ENCODE results near the gene ARPC1B.
A peak's percentile ranks its signal among the peaks of the same experiment; 100 is the strongest.
"Not testable (repeated sequence)": the region's sequence is repeated elsewhere in the genome, so short reads cannot be mapped to it uniquely, and the experiment has no call there.

Gene ARPC1B

DNA sequence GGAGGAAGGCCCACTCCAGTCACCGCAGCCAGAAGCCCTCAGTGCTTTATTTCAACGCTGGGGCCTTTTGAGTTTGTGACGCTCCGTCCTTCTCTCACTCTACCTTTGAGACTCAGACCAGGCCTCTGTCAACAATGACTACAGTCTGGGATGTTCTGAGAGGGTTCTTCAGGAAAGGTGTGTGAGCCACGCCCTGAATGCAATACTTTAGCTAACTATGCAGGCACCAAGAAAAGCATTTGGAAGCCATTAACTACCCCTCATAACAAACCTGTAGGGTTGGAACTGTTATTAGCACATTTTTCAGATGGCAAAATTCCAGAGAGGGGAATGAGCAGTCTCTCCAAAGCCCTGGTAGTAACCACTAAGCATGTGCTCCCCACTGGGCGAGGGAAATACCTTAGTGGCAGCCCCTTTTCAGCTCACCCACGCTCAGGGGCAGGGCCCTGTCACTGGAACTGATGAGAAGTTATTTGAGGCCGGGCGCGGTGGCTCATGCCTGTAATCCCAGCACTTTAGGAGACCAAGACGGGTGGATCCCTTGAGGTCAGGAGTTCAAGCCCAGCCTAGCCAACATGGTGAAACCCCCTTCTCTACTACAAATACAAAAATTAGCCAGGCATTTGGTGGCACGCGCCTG lies 5.7 kb upstream of the ARPC1B start:
- no peak for DNase-seq (ENCODE audit: low read depth in 2 of 2)

DNA sequence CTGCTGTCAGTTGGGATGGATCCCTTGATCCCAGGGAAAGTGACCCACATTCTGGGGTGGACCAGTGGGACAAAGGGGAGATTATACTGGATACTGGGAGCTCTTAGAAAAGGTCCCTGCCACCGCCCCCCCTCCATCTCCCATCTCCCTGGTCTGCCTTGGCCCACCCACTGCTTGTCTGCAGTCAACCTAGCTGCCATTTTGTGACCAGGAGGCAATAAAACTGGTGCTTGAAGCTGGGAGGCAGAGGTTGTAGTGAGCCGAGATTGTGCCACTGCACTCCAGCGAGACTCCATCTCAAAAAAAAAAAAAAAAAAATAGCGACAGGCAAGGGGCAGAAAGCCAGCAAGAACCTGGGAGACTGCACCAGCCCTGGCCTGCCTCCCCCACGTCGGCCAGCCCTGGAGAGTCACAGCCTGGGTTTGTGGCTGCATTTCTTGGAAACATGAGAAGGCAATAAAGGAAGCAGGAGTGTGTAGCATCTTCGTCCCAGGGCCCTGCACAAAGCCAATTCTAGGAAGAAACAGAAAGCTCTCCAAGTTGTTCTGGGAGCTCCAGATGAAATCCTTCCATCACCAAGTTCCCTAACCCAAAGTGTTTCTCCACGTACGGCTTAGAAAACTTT lies 4.7 kb upstream of the ARPC1B start:
- no peak for DNase-seq (ENCODE audit: low read depth in 2 of 2)

DNA sequence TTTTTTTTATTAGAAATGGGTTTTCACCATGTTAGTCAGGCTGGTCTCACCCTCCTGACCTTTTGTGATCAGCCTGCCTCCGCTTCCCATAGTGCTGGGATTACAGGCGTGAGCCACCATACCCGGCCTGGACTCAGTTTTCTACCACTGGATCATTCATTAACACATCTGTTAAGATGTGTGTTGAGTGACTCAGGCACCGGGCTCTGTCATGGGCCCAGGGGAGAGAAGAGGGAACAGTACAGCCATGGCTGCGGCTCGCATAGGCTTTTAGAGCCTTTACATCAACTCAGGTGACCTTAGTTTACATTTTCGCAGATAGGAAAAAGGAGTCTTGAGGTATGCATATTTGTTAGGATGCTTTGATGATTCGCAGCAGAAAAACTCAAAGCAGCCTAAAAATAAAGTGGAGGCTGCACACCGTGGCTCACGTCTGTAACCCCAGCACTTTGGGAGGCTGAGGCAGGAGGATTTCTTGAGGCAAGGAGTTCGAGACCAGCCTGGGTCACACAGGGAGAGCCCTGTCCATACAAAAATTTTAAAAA lies 3.1 kb upstream of the ARPC1B start:
- no peak for DNase-seq (ENCODE audit: low read depth in 2 of 2)

DNA sequence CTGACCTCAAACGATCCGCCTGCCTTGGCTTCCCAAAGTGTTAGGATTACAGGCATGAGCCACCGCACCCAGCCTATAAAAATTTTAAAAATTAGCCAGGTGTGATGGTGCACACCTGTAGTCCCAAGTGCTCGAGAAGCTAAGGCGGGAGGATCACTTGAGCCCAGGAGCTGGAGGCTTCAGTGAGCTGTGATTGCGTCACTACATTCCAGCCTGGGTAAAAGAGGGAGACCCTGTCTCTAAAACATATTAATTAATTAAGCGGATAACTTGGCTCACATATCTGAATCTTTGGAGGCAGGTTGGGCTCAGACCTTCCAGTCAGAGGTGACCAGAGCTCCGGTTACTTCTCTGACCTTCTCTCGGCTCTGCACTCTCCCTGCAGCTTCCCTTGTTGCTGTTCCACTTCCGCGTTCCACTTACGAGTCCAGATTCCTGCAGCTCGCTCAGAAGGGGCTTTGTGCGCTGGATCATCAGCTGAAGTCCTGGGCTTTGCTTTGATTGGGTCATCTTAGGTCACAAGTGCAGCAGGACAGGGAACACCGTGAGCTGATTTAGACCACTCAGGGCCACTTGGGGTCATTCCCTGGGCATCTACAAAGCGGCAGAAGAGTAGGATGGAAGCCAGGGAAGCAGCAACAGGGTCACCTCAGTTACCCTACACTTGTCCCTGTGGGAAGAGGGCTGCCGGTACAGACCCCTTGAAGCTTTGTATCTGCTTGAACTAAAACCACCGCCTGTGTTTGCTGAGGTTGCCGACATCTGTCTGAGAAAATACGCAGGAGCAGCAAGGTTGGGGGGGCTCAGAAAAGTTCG lies 2.0 kb upstream of the ARPC1B start:
- no peak for DNase-seq (ENCODE audit: low read depth in 2 of 2)

DNA sequence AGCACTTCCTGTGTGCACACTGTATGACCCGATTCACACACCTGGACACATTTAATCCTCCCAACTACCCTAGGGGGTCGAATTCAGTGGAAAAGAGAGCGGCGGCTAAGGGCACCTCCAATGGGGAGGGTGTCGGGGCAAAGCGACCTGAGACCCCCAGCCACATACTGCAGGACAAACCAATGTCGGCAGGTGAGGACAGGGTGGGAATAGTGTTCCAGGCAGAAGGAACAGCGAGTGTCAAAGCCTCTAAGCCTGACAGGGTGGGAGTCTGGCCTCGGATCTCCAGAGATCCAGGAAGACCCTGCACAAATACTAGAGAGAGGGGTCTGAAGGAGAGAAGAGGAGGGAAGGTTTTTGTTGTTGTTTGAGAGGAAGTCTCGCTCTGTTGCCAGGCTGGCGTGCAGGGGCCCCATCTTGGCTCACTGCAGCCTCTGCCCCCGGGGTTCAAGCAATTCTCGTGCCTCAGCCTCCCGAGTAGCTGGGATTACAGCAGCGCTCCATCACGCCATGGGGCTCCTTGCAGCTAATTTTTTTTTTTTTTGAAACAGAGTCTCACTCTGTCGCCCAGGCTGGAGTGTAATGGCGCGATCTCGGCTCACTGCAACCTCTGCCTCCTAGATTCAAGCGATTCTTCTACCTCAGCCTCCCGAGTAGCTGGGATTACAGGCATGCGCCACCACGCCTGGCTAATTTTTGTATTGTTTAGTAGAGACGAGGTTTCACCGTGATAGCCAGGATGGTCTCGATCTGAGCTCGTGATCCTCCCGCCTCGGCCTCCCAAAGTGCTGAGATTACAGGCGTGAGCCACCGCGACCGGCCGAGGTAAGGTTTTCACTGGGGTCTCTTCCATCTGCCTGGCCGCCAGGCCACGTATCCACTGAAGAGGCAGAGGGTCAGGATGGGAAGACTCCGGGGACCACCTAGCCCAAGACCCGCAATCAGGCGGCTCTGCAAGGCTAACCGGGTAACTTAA lies 1.2 kb upstream of the ARPC1B start:
- no peak for DNase-seq (ENCODE audit: low read depth in 2 of 2)

DNA sequence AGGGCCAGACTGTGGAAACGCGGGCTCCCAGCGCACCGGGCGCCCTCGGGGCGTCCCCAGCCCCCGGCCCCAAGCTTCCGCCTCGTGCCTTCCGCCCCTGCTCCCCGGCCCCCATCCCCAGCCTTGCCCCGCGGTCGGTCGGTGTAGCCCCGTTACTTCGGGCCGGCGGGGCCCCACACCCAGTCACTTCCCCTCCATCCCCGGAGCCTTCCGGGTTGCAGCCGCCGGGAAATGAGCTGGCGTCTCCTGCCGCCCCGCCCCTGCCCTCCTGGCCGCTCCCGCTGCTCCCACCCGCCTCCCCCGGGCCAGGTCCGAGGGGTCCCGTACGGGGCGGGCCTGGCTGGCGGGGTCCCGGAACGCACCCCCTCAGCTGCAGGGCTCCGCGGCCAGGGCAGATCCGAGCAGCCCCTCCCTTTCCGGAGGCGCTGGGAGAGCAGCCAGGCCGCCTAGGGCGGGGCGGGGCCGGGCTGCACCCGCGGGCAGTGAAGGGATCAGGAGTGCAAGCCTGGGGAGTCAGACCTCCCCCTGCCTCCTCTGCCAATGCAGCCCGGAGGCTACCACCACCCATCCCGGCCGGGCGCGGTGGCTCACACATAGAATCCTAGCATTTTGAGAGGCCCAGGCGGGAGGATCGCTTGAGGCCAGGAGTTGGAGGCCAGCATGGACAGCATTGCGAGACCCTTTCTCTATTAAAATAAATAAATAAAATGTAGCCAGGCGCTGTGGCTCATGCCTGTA lies 709 bp downstream of the ARPC1B start:
- DNase-seq (ENCODE audit: low read depth in 2 of 2): peak; percentile 54 to 58

DNA sequence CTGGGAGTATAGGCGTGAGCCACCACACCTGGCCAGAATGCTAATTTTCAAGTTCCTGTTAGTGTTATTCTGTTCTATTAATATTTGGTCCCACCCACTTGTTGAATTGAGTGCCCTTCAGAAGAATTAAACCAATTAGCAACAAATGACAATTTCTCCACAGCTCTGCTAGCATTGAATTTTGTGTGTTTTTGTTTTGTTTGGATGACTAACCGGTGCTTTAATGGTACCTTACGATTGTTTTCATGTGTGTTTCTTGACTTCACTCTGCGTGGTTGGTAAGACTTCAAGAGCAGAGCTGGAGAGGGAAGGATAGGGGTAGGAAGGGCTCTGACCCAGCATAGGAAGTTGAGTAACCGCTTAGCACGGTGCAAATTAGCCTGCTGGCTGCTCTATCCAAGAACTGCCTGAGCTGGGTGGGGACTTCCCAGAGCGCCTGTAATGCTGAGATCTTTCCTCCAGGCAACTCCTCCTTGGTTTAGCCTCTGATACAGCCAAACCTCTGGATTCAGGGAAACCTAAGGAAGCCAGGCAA lies 4.6 kb downstream of the ARPC1B start:
- no peak for DNase-seq (ENCODE audit: low read depth in 2 of 2)

DNA sequence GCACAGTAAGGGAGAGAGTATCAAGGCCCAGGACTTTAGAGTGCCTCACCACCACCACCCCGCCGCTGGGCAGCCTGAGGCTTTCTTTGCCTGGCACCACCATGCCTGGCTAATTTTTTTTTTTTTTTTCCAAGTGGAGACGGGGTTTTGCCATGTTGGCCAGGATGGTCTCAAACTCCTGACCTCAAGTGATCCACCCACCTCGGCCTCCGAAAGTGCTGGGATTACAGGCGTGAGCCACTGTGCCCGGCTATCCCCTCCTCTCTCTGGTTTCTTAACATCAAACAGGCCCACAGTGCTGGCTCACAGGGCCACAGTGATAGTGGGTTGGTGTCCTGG lies 5.1 kb downstream of the ARPC1B start:
- DNase-seq (ENCODE audit: low read depth in 2 of 2): not testable (repeated sequence)

DNA sequence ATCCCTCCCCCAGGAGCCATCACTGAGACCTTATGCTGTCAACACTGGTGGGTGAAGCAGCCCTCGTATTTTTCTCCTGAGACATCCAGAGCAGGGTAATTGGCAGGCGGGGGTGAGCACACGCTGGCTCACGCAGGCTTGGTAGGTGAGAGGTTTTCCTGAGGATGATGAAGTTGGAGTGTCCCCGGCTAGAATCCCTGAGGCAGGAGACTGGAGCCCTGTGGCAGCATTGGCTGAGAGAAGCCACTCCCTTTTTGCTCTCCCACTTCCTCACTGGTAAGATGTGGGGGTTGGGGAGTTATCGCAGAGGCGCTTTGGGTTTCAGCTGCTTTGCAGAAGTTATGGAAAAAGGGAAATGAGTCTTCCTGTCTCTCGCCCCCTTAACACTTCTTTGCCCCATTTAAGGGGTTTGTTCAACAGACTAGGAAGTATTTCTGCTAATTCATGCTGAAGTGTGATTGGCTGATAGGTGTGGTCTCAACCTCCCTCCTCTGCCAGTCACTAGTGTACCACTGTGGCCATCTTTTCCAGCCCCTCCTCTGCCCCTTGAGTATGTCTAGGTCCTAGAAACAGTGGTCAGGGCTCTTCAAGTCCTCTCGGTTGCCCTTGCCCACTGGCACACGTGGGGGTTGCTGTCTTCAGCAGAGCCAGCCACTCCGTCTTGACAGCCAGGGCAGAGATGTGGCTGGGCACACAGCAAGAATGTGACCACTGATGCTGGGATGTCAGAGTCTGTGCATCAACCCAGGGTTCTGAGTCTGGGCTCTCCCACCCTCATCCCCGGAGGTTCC lies 5.7 kb downstream of the ARPC1B start:
- peak; percentile 28 to 40 for DNase-seq (ENCODE audit: low read depth in 2 of 2)

DNA sequence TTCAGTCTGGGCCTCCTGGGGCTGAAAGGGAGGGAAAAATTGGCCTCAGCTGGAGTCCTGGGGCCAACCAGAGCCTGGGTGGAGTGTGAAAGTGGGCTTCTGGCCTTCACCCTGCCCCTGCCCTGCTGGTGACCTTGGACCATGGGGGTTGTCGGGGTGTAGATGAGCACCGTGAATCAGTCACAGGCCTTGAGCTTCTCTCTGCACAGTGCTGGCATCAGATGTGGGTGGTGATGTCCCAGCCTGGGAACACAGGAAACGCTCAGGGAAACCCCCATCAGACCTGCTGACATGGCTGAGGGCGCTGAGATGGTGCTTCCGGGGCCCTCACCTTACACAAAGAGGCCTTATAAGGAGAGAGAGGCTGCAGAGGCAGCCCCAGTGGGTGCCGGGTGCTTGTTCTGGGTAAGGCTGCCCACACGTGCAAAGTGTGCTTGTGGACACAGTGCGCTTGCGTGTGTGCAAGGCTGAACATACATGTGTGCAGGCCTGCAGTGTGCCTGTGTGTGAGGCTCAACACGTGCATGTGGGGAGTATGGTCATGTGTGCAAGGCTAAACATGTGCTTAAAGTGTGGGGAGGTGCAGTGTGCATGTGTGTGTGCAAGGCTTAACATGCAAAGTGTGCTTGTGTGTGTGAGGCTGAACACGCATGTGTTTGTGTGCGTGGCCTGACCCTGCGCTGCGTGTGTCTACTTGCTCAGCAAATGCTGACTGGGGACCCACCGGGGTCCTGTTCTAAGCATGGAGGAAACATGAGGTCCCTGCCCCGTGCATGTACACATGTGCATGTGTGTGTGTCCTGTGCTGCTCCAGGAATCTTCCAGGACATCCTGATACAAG lies 6.5 kb downstream of the ARPC1B start:
- peak; percentile 75 to 84 for DNase-seq (ENCODE audit: low read depth in 2 of 2)

DNA sequence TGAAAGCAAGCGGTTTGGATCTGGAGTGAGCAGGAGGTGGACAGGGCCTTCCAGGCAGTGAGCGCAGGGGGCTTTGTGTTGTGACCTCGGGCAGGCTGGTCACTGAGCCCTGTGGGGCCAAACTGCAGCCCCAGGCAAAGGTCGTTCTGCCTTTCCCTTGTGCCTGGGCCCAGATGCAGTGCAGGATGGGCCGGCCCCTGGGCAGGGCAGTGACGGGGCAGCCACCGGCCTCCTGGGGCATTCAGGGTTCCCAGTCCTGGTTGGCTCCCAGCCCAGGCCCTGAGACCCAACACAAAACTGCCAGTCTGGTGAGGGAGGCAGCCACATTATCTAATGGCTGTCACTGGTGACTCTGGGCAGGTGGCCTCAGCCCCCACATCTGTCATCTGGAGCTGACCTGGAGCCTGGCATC lies 7.1 kb downstream of the ARPC1B start:
- DNase-seq (ENCODE audit: low read depth in 2 of 2): no peak

DNA sequence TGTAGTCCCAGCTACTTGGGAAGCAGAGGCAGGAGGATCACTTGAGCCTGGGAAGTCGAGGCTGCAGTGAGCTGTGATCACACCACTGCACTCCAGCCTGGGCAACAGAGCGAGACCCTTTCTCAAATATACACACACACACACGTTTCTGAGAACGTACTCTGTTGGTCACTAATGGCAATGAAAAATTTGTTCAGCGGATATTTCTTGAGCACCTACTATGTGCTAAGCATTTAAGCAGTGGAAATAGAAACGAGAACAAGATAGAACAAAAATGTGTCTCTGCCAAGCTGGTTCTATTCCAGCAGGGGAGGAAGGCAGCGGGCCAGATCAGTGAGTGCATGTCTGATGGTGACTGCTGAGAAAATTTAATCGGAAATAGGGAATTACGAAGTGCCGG lies 8.7 kb downstream of the ARPC1B start:
- DNase-seq (ENCODE audit: low read depth in 2 of 2): no peak

DNA sequence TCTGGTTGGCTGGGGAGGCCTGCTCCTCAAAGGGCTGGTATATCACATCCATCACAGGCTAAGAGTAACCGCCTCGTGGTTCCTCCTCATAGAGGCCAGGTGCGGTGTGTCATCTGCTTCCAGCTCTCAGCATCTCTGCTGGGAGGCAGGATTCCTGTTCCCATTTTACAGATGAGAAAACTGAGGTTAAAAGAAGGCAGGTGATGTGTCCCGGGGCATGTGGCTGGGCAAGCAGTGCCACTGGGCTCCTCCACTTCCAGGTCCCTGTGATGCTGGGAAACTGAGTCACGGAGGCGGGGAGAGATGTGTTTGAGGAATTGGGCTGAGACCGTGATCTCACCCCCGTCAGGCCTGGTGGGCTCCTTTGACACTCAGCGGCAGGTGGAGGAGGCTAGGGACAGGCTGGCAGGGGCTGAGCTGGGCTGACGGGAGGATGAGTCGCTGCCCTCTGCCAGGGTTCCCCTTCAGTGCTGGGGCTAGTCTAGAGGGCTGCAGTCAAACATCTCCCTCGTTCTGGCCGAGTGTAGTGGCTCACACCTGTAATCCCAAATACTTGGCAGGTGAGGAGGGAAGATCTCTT lies 9.4 kb downstream of the ARPC1B start:
- no peak for DNase-seq (ENCODE audit: low read depth in 2 of 2)

DNA sequence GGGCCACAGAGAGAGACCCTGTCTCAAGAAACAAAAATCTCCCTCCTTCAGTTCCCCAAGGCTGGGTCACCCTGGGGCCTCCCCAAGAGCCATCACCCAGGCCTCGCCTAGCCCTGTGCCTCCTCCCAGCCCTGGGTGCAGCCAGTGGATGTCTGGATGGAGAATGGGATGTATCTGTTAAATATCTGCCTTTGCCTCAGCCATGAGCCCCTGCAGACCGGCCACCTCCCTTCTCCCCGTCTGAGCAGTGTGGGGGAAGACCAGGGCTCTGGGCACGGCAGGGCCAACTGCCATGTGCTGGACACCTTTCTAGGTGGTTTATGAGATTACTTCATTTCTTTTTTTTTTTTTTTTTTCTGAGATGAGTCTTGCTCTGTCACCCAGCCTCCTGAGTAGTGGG lies 10.0 kb downstream of the ARPC1B start:
- DNase-seq (ENCODE audit: low read depth in 2 of 2): no peak

DNA sequence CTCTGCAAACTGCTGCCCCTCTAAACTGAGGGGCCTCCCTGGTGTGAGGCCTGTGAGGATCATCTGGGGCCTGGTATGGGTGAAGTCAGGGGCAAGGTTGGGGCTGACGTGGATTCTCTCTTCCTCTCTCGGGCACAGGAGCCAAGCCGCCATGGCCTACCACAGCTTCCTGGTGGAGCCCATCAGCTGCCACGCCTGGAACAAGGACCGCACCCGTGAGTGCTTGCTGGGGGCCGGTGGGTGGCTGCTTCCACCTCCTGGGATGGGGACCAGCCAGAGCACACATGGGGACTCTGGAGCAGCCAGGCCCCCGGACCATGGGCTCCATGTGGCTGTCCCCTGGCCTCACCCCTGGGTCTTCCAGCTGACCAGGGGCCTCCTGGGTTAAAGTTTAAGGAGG lies 11.0 kb downstream of the ARPC1B start:
- DNase-seq (ENCODE audit: low read depth in 2 of 2): no peak

DNA sequence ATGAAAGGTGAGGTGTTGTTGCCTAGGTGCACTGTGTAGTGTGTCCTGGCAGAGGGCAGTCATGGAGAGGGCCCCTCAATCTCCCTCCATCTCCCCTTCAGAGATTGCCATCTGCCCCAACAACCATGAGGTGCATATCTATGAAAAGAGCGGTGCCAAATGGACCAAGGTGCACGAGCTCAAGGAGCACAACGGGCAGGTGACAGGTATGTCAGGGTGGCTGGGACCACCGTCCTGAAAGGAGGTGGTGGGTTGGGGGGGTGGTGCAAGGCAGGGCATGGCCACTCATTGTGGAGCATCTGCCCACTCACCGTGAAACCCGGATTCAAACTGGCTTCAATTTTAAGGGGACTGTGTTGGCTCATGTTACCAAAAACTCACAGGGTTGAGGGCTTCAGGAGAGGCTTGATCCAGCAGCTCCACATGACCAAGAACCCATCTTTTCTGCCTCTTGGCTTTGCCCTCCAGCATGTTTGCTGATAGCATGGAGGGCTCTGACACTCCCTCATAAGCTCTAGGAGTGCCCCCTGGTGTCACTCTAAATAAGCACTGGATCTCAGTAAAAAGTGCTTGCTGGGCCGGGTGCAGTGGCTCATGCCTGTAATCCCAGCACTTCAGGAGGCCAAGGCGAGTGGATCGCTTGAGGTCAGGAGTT lies 12.2 kb downstream of the ARPC1B start:
- DNase-seq (ENCODE audit: low read depth in 2 of 2): no peak

DNA sequence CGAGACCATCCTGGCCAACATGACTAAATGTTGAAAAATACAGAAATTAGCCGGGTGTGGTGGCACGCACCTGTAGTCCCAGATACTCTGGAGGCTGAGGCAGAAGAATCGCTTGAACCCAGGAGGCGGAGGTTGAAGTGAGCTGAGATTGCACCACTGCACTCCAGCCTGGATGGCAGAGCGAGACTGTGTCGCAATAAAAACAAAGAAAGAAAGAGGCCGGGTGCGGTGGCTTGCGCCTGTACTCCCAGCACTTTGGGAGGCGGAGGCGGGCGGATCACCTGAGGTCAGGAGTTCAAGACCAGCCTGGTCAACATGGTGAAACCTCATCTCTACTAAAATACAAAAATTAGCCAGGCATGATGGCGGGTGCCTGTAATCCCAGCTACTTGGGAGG lies 12.7 kb downstream of the ARPC1B start:
- not testable (repeated sequence) for DNase-seq (ENCODE audit: low read depth in 2 of 2)

DNA sequence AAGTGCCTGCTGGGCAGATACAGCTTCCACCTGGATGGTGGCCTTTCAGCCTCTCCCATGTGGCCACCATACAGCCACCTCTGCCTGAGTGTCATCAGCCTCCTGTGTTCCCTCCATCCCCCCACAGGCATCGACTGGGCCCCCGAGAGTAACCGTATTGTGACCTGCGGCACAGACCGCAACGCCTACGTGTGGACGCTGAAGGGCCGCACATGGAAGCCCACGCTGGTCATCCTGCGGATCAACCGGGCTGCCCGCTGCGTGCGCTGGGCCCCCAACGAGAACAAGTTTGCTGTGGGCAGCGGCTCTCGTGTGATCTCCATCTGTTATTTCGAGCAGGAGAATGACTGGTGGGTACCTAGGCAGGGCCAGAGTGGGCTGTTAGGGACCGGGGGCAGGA lies 13.4 kb downstream of the ARPC1B start:
- no peak for DNase-seq (ENCODE audit: low read depth in 2 of 2)
